ENCODE data around the gene HOXA3. TPM values are rescaled to one million over a fixed set of nuclear protein-coding genes. Genes with fewer than 3 reads are reported as not detected.

Gene HOXA3
- polyA plus RNA-seq, 3 donors = not detected

- peaks cover 0 to 9% (median 0%) of the 10 kb centered on the region in 7 donors for H3K9me3 Mint-ChIP-seq
- H3K27me3 ChIP-seq (ENCODE audit: control insufficient read depth in 2 of 2, insufficient read depth in 2 of 2, low read length in 2 of 2) = peaks cover 12 to 25% of the 10 kb centered on the region in 2 donors
- H3K27ac Mint-ChIP-seq = no peak overlapping the region
- no peak overlapping the region for H3K9ac ChIP-seq (ENCODE audit: insufficient read depth, low read length, poor library complexity, severe bottlenecking)
- H3K4me3 Mint-ChIP-seq = no peak overlapping the region
- H3K36me3 Mint-ChIP-seq = peaks cover 0 to 4% of the 10 kb centered on the region in 2 donors
- 100% methylated on average over 5 of the region's 18 CpGs for WGBS (ENCODE audit: insufficient coverage)
- no peak for DNase-seq
- no peaks in the 10 kb centered on the region for H4K20me1 ChIP-seq (ENCODE audit: insufficient read depth, low read length)
- no peaks in the 10 kb centered on the region for H3K79me2 ChIP-seq (ENCODE audit: insufficient read depth, low read length)
- peaks cover 8 to 28% (median 10%) of the 10 kb centered on the region in 3 donors for H3K27me3 Mint-ChIP-seq (ENCODE audit: low read depth in 3 of 3)
- H2AFZ ChIP-seq (ENCODE audit: insufficient read depth, low read depth, low read length, poor library complexity, severe bottlenecking) = no peak overlapping the region
- H3K36me3 ChIP-seq (replicated peaks in 1 of 2; ENCODE audit: control insufficient read depth in 1 of 2, insufficient read depth in 2 of 2, low read length in 2 of 2) = no peaks in the 10 kb centered on the region
- H3K4me1 Mint-ChIP-seq = peaks cover 41% of the 10 kb centered on the region
- no peak overlapping the region for H3K27ac ChIP-seq (ENCODE audit: low read depth in 1 of 2, low read length in 2 of 2)
- no peak overlapping the region for H3K4me3 ChIP-seq (replicated peaks in 1 of 3; ENCODE audit: low read depth in 2 of 3, low read length in 3 of 3)
- no peak overlapping the region for H3K4me2 ChIP-seq (replicated peaks; ENCODE audit: extremely low read depth, low read length, poor library complexity, severe bottlenecking)
- no peak for TF ChIP-seq CTCF (IDR thresholded peaks at IDR 0.05)
- intact Hi-C loops (cut with micrococcal nuclease) = loop anchor here in 1 of 2 donors (2.0 kb wide), 1 partner anchor 37 kb away; no protein-coding TSS in a partner anchor
- peaks cover 16 to 36% of the 10 kb centered on the region in 2 donors for H3K4me1 ChIP-seq (ENCODE audit: control insufficient read depth in 1 of 2, insufficient read depth in 2 of 2, low read length in 2 of 2)
- no peaks in the 10 kb centered on the region for H3K9me3 ChIP-seq (replicated peaks in 1 of 2; ENCODE audit: control insufficient read depth in 1 of 2, insufficient read depth in 1 of 2, low read length in 2 of 2)
Measured at GRCh38 chr7:27133409-27134231, 18.8 kb downstream of the HOXA3 start.

DNA sequence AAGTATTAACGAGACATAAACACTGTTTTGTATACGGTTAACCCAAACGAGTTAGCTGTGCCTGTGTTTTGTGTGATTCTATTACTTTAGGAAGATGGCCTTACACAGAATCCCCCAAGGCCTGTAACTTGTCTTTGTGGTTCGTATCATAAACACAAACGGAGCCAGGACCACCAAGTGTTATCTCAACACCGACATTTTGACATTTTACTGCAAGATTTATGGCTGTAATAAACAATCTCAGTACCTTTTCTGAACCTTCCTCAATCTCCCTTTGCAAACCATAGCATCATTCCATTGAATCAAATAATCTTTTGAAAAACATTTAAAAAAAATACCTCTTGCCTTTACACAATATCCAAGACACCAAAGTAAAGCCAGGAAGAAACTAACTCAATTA lies 19.4 kb downstream of the HOXA3 start:
- Mint-ChIP-seq H3K27me3 (ENCODE audit: low read depth in 3 of 3) (peaks cover 8 to 28% (median 10%) of the 10 kb centered on the region in 3 donors), H3K27ac (no peak overlapping the region), H3K4me1 (peaks cover 41% of the 10 kb centered on the region), H3K9me3 (peaks cover 0 to 9% (median 0%) of the 10 kb centered on the region in 7 donors), H3K4me3 (no peak overlapping the region), H3K36me3 (peaks cover 0 to 4% of the 10 kb centered on the region in 2 donors)
- TF ChIP-seq CTCF (IDR thresholded peaks at IDR 0.05) = no peak
- no peak overlapping the region for H3K27ac ChIP-seq (ENCODE audit: low read depth in 1 of 2, low read length in 2 of 2)
- H2AFZ ChIP-seq (ENCODE audit: insufficient read depth, low read depth, low read length, poor library complexity, severe bottlenecking) = no peak overlapping the region
- no peak overlapping the region for H3K4me2 ChIP-seq (replicated peaks; ENCODE audit: extremely low read depth, low read length, poor library complexity, severe bottlenecking)
- H3K27me3 ChIP-seq (ENCODE audit: control insufficient read depth in 2 of 2, insufficient read depth in 2 of 2, low read length in 2 of 2) = peaks cover 12 to 25% of the 10 kb centered on the region in 2 donors
- H3K4me1 ChIP-seq (ENCODE audit: control insufficient read depth in 1 of 2, insufficient read depth in 2 of 2, low read length in 2 of 2) = peaks cover 16 to 36% of the 10 kb centered on the region in 2 donors
- no peaks in the 10 kb centered on the region for H3K79me2 ChIP-seq (ENCODE audit: insufficient read depth, low read length)
- intact Hi-C loops (cut with micrococcal nuclease) = no loop called here
- no peaks in the 10 kb centered on the region for H4K20me1 ChIP-seq (ENCODE audit: insufficient read depth, low read length)
- no peaks in the 10 kb centered on the region for H3K9me3 ChIP-seq (replicated peaks in 1 of 2; ENCODE audit: control insufficient read depth in 1 of 2, insufficient read depth in 1 of 2, low read length in 2 of 2)
- no peak for DNase-seq
- no peak overlapping the region for H3K4me3 ChIP-seq (replicated peaks in 1 of 3; ENCODE audit: low read depth in 2 of 3, low read length in 3 of 3)
- H3K36me3 ChIP-seq (replicated peaks in 1 of 2; ENCODE audit: control insufficient read depth in 1 of 2, insufficient read depth in 2 of 2, low read length in 2 of 2) = no peaks in the 10 kb centered on the region
- H3K9ac ChIP-seq (ENCODE audit: insufficient read depth, low read length, poor library complexity, severe bottlenecking) = no peak overlapping the region
- 79% methylated on average over 3 of the region's 6 CpGs for WGBS (ENCODE audit: insufficient coverage)

All from CD14-positive monocyte (primary cell).